GM13976 (cell line): ENCODE measurements around the gene PDIA6.
A peak's percentile ranks its signal among the peaks of the same experiment; 100 is the strongest.

Experiments
- DNase-seq: peaks from one replicate; pipeline ENCODE4 v3.0.0; 2012; ENCODE audit warnings: low spot score
- in situ Hi-C: fragments of 300-500 bp; cut with MboI; formaldehyde crosslinking; loops from one replicate; pipeline ENCODE4 v1.12.0; 2022; ENCODE audit warnings: low sequenced_read_pairs, mixed read lengths, inconsistent platforms; ENCODE audit not compliant: unreplicated experiment
- TF ChIP-seq, protein P1 (sequence below): IDR thresholded peaks from 2 replicates; pipeline ENCODE4 v1.5.1; 2012; ENCODE audit warnings: borderline replicate concordance, mild to moderate bottlenecking; ENCODE audit not compliant: insufficient read depth; ENCODE audit errors: extremely low read depth, missing control alignments, control extremely low read depth

Gene PDIA6

DNA sequence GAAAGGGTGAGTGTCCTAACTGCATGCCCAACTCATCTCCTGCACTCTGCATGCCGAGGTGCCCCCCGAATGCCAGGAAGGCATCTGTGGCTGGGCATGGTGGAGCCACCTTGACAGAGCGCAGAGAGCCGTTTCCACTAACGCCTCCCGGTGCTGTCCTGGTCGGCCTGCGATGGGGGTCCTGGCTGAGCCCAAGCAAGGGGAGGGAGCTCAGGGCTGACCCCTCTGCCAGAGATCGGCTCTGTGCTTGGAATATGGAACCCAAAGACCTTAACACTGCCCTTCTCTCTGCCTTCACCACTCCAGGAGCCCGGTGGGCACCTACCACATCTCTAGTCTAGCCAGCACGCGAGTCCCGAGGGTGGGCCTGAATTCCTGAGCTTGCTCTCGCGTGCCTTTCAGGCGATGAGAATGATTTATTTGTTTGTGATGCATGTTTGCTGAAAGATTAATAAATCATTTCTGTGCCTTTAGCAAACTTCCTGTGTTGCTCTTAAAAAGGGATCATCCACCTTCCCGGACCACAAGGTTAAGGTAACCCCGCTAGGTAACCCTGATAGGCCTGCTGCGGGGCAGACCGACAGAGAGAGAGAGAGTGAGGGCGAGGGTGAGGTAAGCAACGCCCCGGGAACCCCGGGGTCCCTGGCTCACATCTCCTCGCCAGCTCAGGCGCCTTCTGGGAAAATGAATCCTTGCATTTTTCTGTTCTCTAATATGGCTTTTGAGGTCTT is 35.3 kb downstream of the PDIA6 start:
- TF ChIP-seq, protein P1, sequence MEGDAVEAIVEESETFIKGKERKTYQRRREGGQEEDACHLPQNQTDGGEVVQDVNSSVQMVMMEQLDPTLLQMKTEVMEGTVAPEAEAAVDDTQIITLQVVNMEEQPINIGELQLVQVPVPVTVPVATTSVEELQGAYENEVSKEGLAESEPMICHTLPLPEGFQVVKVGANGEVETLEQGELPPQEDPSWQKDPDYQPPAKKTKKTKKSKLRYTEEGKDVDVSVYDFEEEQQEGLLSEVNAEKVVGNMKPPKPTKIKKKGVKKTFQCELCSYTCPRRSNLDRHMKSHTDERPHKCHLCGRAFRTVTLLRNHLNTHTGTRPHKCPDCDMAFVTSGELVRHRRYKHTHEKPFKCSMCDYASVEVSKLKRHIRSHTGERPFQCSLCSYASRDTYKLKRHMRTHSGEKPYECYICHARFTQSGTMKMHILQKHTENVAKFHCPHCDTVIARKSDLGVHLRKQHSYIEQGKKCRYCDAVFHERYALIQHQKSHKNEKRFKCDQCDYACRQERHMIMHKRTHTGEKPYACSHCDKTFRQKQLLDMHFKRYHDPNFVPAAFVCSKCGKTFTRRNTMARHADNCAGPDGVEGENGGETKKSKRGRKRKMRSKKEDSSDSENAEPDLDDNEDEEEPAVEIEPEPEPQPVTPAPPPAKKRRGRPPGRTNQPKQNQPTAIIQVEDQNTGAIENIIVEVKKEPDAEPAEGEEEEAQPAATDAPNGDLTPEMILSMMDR, result no peak
- DNase-seq, result no peak
- in situ Hi-C loops, result no loop called here

DNA sequence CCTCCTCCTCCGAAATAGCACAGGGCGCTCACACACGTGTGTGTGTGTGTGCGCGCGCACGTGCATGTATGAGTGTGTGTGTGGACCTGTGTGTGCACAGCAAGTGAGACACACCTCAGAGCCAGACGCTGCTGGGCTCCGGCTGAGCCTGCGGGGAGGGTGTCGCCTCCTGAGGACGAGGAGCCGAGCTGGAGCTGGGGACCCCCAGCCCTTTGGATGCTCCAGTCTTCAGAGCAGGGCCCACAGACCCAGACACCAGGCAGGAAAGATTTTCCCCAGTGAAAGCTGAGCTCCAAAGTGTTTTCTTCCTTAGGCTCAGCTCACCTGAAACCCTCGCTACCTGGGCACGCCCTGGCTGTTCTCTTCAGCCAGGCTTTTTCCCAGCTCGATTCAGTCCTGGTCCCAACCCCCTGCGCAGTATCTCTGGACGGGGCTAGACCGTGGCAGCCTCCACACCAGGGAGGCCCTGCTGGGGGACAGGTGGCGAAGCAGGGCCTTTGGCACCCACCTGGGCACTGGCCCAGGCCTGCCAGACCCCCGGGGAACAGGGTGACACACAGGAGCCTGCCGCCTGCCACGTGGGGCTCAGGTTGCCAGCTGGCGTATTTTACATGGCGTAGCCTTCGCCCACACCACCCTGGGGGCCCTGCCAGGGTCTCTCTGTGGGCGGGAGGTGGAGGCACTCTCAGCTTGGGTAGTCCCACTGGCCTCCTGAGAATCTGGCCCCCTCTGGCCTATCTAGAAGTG is 36.2 kb downstream of the PDIA6 start:
- no peak for DNase-seq
- in situ Hi-C loops, result no loop called here
- TF ChIP-seq, protein P1, result no peak

DNA sequence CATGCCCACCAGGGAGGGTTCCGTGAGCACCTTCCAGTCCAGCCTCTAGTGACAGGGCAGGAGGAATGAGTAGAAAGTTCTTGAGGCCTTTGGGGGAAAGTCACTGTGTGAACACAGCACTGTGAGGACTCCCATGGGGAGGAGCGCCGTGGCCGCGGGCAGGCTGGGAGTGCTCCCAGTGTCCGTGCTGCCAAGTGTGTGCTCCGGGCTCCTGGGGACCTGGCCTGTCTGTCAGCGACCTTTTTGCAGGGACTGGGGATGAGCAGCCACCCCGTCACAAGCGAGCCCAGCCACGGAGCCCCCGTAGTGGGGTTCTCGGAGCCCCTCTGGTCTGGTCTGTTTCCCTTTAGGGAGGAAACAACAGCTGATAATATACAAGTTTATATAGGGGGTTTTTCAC is 36.8 kb downstream of the PDIA6 start:
- TF ChIP-seq, protein P1, result no peak
- no peak for DNase-seq

DNA sequence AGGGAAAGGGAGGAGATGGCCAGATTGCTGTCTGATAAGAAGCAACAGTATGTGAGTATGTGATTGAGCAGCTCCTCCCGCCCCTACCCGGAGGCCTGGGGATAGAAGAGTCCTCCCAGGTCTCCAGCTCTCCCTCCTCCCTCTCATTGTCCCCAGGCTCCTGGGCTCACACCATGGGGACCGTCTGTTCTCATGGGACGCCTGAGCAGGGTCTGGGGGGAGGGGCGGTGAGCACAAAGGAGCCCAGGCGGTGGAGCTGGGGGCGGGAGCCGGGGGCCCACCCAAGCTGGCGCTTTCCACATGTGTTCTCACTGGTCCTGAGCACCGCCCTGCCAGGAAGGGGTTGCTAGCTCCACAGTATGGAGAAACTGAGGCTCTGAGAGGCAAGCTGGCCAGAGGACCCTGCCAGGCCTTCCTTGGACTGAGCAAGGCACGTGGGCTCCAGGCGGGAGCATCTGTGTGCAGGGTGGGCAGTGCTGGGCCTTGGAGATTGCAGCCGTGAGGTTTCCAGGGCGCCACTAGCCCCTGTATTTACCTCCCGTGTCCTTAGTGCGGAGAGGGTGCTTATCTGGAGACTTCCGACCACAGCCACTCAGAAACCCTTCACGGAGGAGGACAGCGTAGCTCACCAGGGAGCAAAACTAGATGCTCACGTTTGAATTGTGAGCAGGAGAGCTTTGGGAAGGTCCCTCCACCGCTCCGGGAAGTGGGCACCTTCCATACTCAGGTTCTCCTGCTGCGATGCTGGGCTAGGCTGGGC is 37.4 kb downstream of the PDIA6 start:
- no peak for DNase-seq
- in situ Hi-C loops, result no loop called here
- TF ChIP-seq, protein P1, result no peak

More for the DNA sequence above, 36.8 kb downstream of the PDIA6 start:
- in situ Hi-C loops, result no loop called here

DNA sequence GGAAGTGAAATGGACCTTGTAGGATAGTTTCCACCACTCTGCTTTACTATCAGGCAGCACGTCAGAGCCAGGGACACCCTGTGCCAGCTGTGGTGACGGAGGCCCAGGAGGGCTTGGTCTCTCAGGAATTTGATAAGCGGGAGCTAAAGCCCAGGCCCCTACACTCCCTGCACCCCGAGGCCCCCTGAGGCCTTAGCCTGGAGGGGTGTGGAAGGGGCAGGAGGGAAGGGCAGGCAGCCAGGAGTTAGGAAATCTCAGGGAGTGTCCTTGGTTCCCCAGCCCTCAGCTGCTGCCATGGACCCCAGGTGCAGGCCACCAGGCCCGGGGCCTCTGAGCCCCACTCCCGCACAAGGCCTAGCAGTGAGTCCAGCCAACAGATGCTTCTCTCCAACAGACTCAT is 38.2 kb downstream of the PDIA6 start:
- in situ Hi-C loops, result no loop called here
- DNase-seq, result no peak
- TF ChIP-seq, protein P1, result no peak

DNA sequence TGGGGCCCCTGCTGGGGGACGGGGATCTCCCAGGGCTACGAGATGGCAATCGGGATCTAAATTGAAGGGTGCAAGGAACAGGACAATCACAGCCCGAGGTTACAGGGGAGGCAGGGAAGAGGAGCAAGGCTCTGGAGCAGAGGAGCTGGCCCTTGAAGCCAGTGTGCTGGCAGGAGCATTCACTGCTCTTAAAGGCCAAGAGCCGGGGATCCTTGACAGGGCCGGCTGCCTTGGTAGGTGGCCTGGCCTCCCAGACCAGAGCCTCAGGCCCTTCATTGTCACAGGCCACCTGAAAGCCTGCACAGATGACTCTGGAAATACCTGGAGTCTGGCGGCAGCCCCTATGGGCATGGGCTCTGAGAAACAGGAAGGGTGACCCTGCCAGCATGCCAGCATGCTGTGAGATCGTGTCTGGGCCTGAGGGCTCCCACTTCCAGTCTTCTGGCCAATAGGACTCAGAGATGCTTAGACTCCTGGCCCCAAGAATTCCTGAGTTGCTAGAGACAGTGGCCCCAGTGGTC is 38.7 kb downstream of the PDIA6 start:
- DNase-seq, result peak; percentile 37
- in situ Hi-C loops, result no loop called here
- TF ChIP-seq, protein P1, result no peak
